ENCODE data around the gene TMEM128.
A peak's percentile ranks its signal among the peaks of the same experiment; 100 is the strongest.

Gene TMEM128

GRCh38 chr4:4248029-4248884 is at the start of gene TMEM128:
TMEM128 (minus strand) TSS chr4:4248223; CDS start chr4:4248202, 21 bp downstream.
- DNase-seq (ENCODE audit: extremely low spot score, insufficient read length, low read depth) (peak; percentile 93), FAIRE-seq (peak; percentile 92)

GRCh38 chr4:4296283-4296846 is 48.3 kb upstream of the TMEM128 start:
- DNase-seq (ENCODE audit: extremely low spot score, insufficient read length, low read depth) = no peak
- no peak for FAIRE-seq

- no peak for DNase-seq (ENCODE audit: extremely low spot score, insufficient read length, low read depth)
- no peak for FAIRE-seq
These were observed 45.3 kb upstream of the TMEM128 start for GRCh38 chr4:4293279-4293678.

GRCh38 chr4:4289941-4290850 is 42.2 kb upstream of the TMEM128 start, which contains the start of the genes LYAR and ZBTB49:
LYAR (minus strand) TSS chr4:4290154; CDS start chr4:4283742, 6,412 bp downstream.
ZBTB49 (plus strand) TSS chr4:4290251; CDS start chr4:4299946, 9,695 bp downstream.
- FAIRE-seq (peak; percentile 83), DNase-seq (ENCODE audit: extremely low spot score, insufficient read length, low read depth) (peak; percentile 93)

- no peak for FAIRE-seq
These were observed 41.5 kb upstream of the TMEM128 start for GRCh38 chr4:4289597-4289940.

GRCh38 chr4:4289055-4289454 is 41.0 kb upstream of the TMEM128 start:
- FAIRE-seq (no peak), DNase-seq (ENCODE audit: extremely low spot score, insufficient read length, low read depth) (no peak)

More at GRCh38 chr4:4289597-4289940, 41.5 kb upstream of the TMEM128 start:
- DNase-seq (ENCODE audit: extremely low spot score, insufficient read length, low read depth) = no peak

- FAIRE-seq = no peak
- DNase-seq (ENCODE audit: extremely low spot score, insufficient read length, low read depth) = no peak
These were observed 40.1 kb upstream of the TMEM128 start for GRCh38 chr4:4288098-4288497.

GRCh38 chr4:4284827-4285618 is 37.0 kb upstream of the TMEM128 start:
- FAIRE-seq (no peak), DNase-seq (ENCODE audit: extremely low spot score, insufficient read length, low read depth) (no peak)

GRCh38 chr4:4281787-4282186 is 33.8 kb upstream of the TMEM128 start:
- DNase-seq (ENCODE audit: extremely low spot score, insufficient read length, low read depth) = no peak
- FAIRE-seq = no peak

GRCh38 chr4:4277531-4277930 is 29.5 kb upstream of the TMEM128 start:
- DNase-seq (ENCODE audit: extremely low spot score, insufficient read length, low read depth) (no peak), FAIRE-seq (no peak)

- FAIRE-seq = no peak
- DNase-seq (ENCODE audit: extremely low spot score, insufficient read length, low read depth) = no peak
These were observed 26.2 kb upstream of the TMEM128 start for GRCh38 chr4:4274226-4274625.

GRCh38 chr4:4271912-4272311 is 23.9 kb upstream of the TMEM128 start:
- FAIRE-seq (no peak), DNase-seq (ENCODE audit: extremely low spot score, insufficient read length, low read depth) (no peak)

- FAIRE-seq (no peak), DNase-seq (ENCODE audit: extremely low spot score, insufficient read length, low read depth) (no peak)
These were observed 22.5 kb upstream of the TMEM128 start for GRCh38 chr4:4270529-4270928.

GRCh38 chr4:4269856-4270255 is 21.8 kb upstream of the TMEM128 start:
- FAIRE-seq (no peak), DNase-seq (ENCODE audit: extremely low spot score, insufficient read length, low read depth) (no peak)

GRCh38 chr4:4269331-4269731 is 21.3 kb upstream of the TMEM128 start:
- FAIRE-seq = no peak

GRCh38 chr4:4268776-4269175 is 20.8 kb upstream of the TMEM128 start:
- DNase-seq (ENCODE audit: extremely low spot score, insufficient read length, low read depth) (no peak), FAIRE-seq (no peak)

More at GRCh38 chr4:4269331-4269731, 21.3 kb upstream of the TMEM128 start:
- DNase-seq (ENCODE audit: extremely low spot score, insufficient read length, low read depth) = no peak

- no peak for FAIRE-seq
- no peak for DNase-seq (ENCODE audit: extremely low spot score, insufficient read length, low read depth)
These were observed 20.0 kb upstream of the TMEM128 start for GRCh38 chr4:4267981-4268380.

GRCh38 chr4:4260185-4260751 is 12.2 kb upstream of the TMEM128 start:
- FAIRE-seq (no peak), DNase-seq (ENCODE audit: extremely low spot score, insufficient read length, low read depth) (no peak)

GRCh38 chr4:4259484-4260100 is 11.6 kb upstream of the TMEM128 start:
- FAIRE-seq (no peak), DNase-seq (ENCODE audit: extremely low spot score, insufficient read length, low read depth) (no peak)

Measured in GM18507 (cell line).